AG08396 (cell line): Measurements from ENCODE around the gene PFN3.

ENCODE experiments used
- DNase-seq: peaks from one replicate; pipeline ENCODE4 v3.0.0; 2012; ENCODE audit warnings: low spot score, mixed read lengths

Gene PFN3

GRCh38 chr5:177437623-177438022 lies 37.2 kb upstream of the PFN3 start:
- DNase-seq: no peak

- no peak for DNase-seq
Observed at GRCh38 chr5:177435847-177436536, 35.5 kb upstream of the PFN3 start.

- DNase-seq: no peak
Observed at GRCh38 chr5:177434942-177435738, 34.7 kb upstream of the PFN3 start.

GRCh38 chr5:177434437-177434836 lies 34.0 kb upstream of the PFN3 start:
- DNase-seq: no peak

- no peak for DNase-seq
Observed at GRCh38 chr5:177433658-177434217, 33.3 kb upstream of the PFN3 start.

GRCh38 chr5:177432839-177433657 lies 32.6 kb upstream of the PFN3 start:
- DNase-seq: no peak

GRCh38 chr5:177432143-177432838 lies 31.8 kb upstream of the PFN3 start:
- no peak for DNase-seq

GRCh38 chr5:177431317-177432142 lies 31.1 kb upstream of the PFN3 start:
- DNase-seq: no peak

- DNase-seq: no peak
Observed at GRCh38 chr5:177430972-177431316, 30.5 kb upstream of the PFN3 start.

- no peak for DNase-seq
Observed at GRCh38 chr5:177430140-177430951, 29.9 kb upstream of the PFN3 start.

GRCh38 chr5:177429248-177430040 lies 29.0 kb upstream of the PFN3 start:
- DNase-seq: no peak

GRCh38 chr5:177428574-177429217 lies 28.2 kb upstream of the PFN3 start:
- DNase-seq: no peak

- DNase-seq: no peak
Observed at GRCh38 chr5:177427919-177428573, 27.6 kb upstream of the PFN3 start.

GRCh38 chr5:177427211-177427822 lies 26.9 kb upstream of the PFN3 start:
- DNase-seq: no peak

- no peak for DNase-seq
Observed at GRCh38 chr5:177426566-177427210, 26.2 kb upstream of the PFN3 start, which contains the start of gene GRK6. Gene GRK6 (plus strand): TSS chr5:177426676. CDS start chr5:177426846, 170 bp downstream.

GRCh38 chr5:177425801-177426565 lies 25.5 kb upstream of the PFN3 start:
- peak; percentile 99 for DNase-seq
